H1 (cell line): ENCODE measurements around the gene SPTAN1.

Experiments used
- BACH1 ChIP-seq: IDR thresholded peaks from 2 replicates; pipeline ENCODE4 v1.6.1; 2012; ENCODE audit warnings: low read length, improper control_type of control experiment
- CEBPB ChIP-seq: IDR thresholded peaks from 2 replicates; pipeline ENCODE4 v1.6.1; 2012; ENCODE audit warnings: low read depth, low read length
- CTCF ChIP-seq, 3 experiments: IDR thresholded peaks; 1 replicate in 2 of 3; 2 replicates in 1 of 3; pipeline versions ENCODE4 v1.5.1 to v1.6.1; 2011; ENCODE audit warnings: low read length in 3 of 3, mild to moderate bottlenecking in 3 of 3, inconsistent platforms in 2 of 3, low read depth in 1 of 3, moderate library complexity in 1 of 3; ENCODE audit not compliant: insufficient read depth in 1 of 3; ENCODE audit errors: control extremely low read depth in 1 of 3
- EP300 ChIP-seq, 2 experiments: IDR thresholded peaks; 1 replicate in 1 of 2; 2 replicates in 1 of 2; pipeline ENCODE4 v1.6.1; 2011 to 2012; ENCODE audit warnings: low read depth in 2 of 2, low read length in 2 of 2, mild to moderate bottlenecking in 2 of 2, borderline replicate concordance in 1 of 2, inconsistent platforms in 1 of 2, moderate library complexity in 1 of 2
- EZH2 ChIP-seq: fragments of 200-600 bp; sonication (generic); IDR thresholded peaks from 2 replicates; pipeline ENCODE4 v1.7.1; 2012; ENCODE audit warnings: low read depth, mild to moderate bottlenecking, moderate library complexity, low read length, inconsistent platforms; ENCODE audit not compliant: severe bottlenecking
- HDAC2 ChIP-seq, 2 experiments: fragments of 300-600 bp in 1 of 2; sonication (generic) in 1 of 2; IDR thresholded peaks; 2 replicates each; pipeline ENCODE4 v1.6.1; 2011 to 2012; ENCODE audit warnings: low read depth in 2 of 2, low read length in 2 of 2, mild to moderate bottlenecking in 2 of 2, moderate library complexity in 2 of 2, borderline replicate concordance in 1 of 2, inconsistent platforms in 1 of 2
- HDAC6 ChIP-seq: IDR thresholded peaks from one replicate; pipeline ENCODE4 v1.7.1; 2012; ENCODE audit warnings: low read depth, mild to moderate bottlenecking, inconsistent platforms, low read length, moderate library complexity
- POLR2A ChIP-seq, 2 experiments: IDR thresholded peaks; 1 replicate in 1 of 2; 2 replicates in 1 of 2; pipeline ENCODE4 v1.6.1; 2011; ENCODE audit warnings: low read depth in 2 of 2, low read length in 2 of 2, mild to moderate bottlenecking in 2 of 2; ENCODE audit errors: control extremely low read depth in 1 of 2
- POLR2AphosphoS5 ChIP-seq: IDR thresholded peaks from 2 replicates; pipeline ENCODE4 v1.6.1; 2011; ENCODE audit warnings: low read depth, low read length
- RAD21 ChIP-seq, 2 experiments: IDR thresholded peaks in 1 of 2; conservative IDR thresholded peaks in 1 of 2; 2 replicates each; pipeline ENCODE4 v1.6.1; 2011; ENCODE audit warnings: low read depth in 2 of 2, low read length in 2 of 2, improper control_type of control experiment in 1 of 2, inconsistent platforms in 1 of 2, mild to moderate bottlenecking in 1 of 2, moderate library complexity in 1 of 2
- SUZ12 ChIP-seq: fragments of 200-600 bp; sonication (generic); IDR thresholded peaks from 2 replicates; pipeline ENCODE4 v1.6.1; 2012; ENCODE audit warnings: mild to moderate bottlenecking, inconsistent platforms, low read length, moderate library complexity, mixed read lengths

DNA sequence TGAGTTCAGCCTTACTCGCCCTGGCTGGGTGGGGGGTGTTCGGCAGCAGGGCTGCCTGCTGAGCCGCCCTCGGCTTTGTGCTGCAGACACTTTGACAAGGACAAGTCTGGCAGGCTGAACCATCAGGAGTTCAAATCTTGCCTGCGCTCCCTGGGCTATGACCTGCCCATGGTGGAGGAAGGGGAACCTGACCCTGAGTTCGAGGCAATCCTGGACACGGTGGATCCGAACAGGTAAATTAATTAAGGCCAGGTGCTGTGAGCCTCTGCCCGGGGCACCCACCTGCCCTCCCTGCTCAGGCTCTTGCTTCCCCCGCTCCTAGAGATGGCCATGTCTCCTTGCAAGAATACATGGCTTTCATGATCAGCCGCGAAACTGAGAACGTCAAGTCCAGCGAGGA, 80.1 kb downstream of the SPTAN1 start:
- TF ChIP-seq HDAC6 = no peak
- no peak for TF ChIP-seq CTCF (IDR thresholded peaks at IDR 0.05; ENCODE audit: control extremely low read depth in 1 of 3, insufficient read depth in 1 of 3, low read depth in 1 of 3, low read length in 3 of 3)
- no peak for TF ChIP-seq POLR2A (IDR thresholded peaks at IDR 0.05; ENCODE audit: control extremely low read depth in 1 of 2, low read depth in 2 of 2, low read length in 2 of 2)
- TF ChIP-seq BACH1 = no peak
- no peak for TF ChIP-seq EP300 (IDR thresholded peaks at IDR 0.05; ENCODE audit: borderline replicate concordance in 1 of 2, low read depth in 2 of 2, low read length in 2 of 2)
- no peak for TF ChIP-seq RAD21 (IDR thresholded peaks at IDR 0.05 in 1 of 2, conservative IDR thresholded peaks at IDR 0.05 in 1 of 2; ENCODE audit: low read depth in 2 of 2, low read length in 2 of 2)
- TF ChIP-seq SUZ12 = no peak
- no peak for TF ChIP-seq HDAC2 (IDR thresholded peaks at IDR 0.05; ENCODE audit: borderline replicate concordance in 1 of 2, low read depth in 2 of 2, low read length in 2 of 2)
- TF ChIP-seq CEBPB = no peak
- TF ChIP-seq EZH2 = no peak
- TF ChIP-seq POLR2AphosphoS5 = no peak
